Prostate gland (tissue), 2 donors: ENCODE results near the gene TSR1. TPM values are rescaled to one million over a fixed set of nuclear protein-coding genes. Genes with fewer than 3 reads are reported as not detected.

Experiments
- DNase-seq: peaks from one replicate; pipeline ENCODE4 v3.0.0-alpha.2; 2019; ENCODE audit warnings: low spot score
- H3K27ac ChIP-seq, 2 donors: fragments of 200-600 bp; sonication (generic); 2 replicates each; pipeline ENCODE4 v1.5.1; 2017 to 2019
- H3K27me3 ChIP-seq: fragments of 200-600 bp; sonication (generic); replicated peaks from 2 replicates; pipeline ENCODE4 v1.5.1; 2019; ENCODE audit not compliant: insufficient read depth
- H3K36me3 ChIP-seq, 2 donors: fragments of 200-600 bp; sonication (generic); 1 replicate in 1 of 2; 2 replicates in 1 of 2; pipeline versions ENCODE4 v1.5.1 to v1.8.1; 2017 to 2019
- H3K4me1 ChIP-seq: fragments of 200-600 bp; sonication (generic); replicated peaks from 2 replicates; pipeline ENCODE4 v1.5.1; 2019
- H3K4me3 ChIP-seq, 2 donors: fragments of 200-600 bp; sonication (generic); 2 replicates each; pipeline ENCODE4 v1.5.1; 2017 to 2019
- H3K9me3 ChIP-seq: fragments of 200-600 bp; sonication (generic); 2 replicates; pipeline ENCODE4 v1.5.1; 2017
- POLR2A ChIP-seq: fragments of 450-650 bp; IDR thresholded peaks from one replicate; pipeline ENCODE4 v1.6.1; 2016; ENCODE audit warnings: antibody characterized with exemption, mild to moderate bottlenecking
- POLR2AphosphoS5 ChIP-seq: sonication (generic); formaldehyde crosslinking; IDR thresholded peaks from one replicate; pipeline ENCODE4 v1.6.1; 2017; ENCODE audit warnings: antibody characterized with exemption
- WGBS: methylation state at CpG from one replicate; pipeline ENCODE4 v1.1.5; 2018; 5-methylcytosine and 5-hydroxymethylcytosine counted together
- intact Hi-C: fragments of 100-400 bp; cut with DNase I; formaldehyde crosslinking; loops from one replicate; pipeline ENCODE4 v1.14.2; 2022
- total RNA-seq, 2 donors: library from RNA; depleted of rRNA; stranded (reverse); fragments of >200 nt; gene quantifications; one replicate each; pipeline ENCODE4 v1.1.0, GENCODE V29; 2016
- TF ChIP-seq, protein P1 (sequence below), 4 experiments: fragments of 200-600 bp in 2 of 4; fragments of 450-650 bp in 2 of 4; sonication (generic) in 2 of 4; IDR thresholded peaks; 1 replicate in 3 of 4; 2 replicates in 1 of 4; pipeline ENCODE4 v1.5.1; 2016 to 2019; ENCODE audit warnings: antibody characterized with exemption in 4 of 4, mild to moderate bottlenecking in 2 of 4, moderate library complexity in 2 of 4

TSR1 gene
- total RNA-seq, 2 donors from 2014 or later: 34.8 to 42.9 TPM

DNA sequence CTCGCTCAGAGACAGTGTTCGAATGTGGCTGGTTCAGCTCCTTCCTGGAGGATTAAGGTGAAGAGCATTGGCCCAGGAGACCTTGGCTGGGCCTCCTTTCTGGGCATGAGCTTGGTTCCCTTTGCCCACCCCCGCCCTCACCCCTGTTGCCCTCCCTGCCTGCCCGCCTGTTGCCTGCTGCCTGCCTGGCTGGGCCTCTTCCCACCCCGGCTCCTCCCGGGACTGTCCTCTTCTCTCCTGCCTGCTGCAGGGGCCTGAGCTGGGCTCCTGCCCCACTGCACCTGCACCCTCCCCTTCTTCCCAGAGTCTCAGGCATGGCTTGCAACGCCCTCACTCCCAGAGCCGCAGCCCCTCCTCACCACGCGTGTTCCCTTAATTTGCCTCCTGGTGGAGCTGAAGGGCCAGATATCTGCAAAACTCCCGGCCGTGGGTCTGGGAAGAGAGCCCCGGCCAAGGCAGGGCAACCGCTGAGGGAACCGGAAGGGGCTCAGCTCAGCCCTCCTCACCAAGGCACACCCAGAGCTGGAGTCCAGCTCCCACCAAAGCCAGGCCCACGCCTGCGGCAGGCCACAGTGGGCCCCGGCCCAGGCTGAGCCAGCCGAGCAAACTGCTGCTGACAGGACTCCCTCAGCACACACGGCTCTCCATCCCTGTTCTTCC lies 33.4 kb upstream of the TSR1 start:
- Histone ChIP-seq H3K4me3 (no peak overlapping the region), H3K9me3 (no peaks in the 10 kb centered on the region), H3K36me3 (peaks cover 0 to 13% of the 10 kb centered on the region in 2 donors), H3K27ac (no peak overlapping the region), H3K4me1 (peaks cover 1% of the 10 kb centered on the region), H3K27me3 (no peaks in the 10 kb centered on the region)
- no peak for DNase-seq
- no peak for TF ChIP-seq POLR2A
- no peak for TF ChIP-seq POLR2AphosphoS5
- TF ChIP-seq, protein P1, sequence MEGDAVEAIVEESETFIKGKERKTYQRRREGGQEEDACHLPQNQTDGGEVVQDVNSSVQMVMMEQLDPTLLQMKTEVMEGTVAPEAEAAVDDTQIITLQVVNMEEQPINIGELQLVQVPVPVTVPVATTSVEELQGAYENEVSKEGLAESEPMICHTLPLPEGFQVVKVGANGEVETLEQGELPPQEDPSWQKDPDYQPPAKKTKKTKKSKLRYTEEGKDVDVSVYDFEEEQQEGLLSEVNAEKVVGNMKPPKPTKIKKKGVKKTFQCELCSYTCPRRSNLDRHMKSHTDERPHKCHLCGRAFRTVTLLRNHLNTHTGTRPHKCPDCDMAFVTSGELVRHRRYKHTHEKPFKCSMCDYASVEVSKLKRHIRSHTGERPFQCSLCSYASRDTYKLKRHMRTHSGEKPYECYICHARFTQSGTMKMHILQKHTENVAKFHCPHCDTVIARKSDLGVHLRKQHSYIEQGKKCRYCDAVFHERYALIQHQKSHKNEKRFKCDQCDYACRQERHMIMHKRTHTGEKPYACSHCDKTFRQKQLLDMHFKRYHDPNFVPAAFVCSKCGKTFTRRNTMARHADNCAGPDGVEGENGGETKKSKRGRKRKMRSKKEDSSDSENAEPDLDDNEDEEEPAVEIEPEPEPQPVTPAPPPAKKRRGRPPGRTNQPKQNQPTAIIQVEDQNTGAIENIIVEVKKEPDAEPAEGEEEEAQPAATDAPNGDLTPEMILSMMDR (IDR thresholded peaks at IDR 0.05): no peak
- WGBS: 67% methylated on average over 20 of the region's 20 CpGs
- intact Hi-C loops: no loop called here

DNA sequence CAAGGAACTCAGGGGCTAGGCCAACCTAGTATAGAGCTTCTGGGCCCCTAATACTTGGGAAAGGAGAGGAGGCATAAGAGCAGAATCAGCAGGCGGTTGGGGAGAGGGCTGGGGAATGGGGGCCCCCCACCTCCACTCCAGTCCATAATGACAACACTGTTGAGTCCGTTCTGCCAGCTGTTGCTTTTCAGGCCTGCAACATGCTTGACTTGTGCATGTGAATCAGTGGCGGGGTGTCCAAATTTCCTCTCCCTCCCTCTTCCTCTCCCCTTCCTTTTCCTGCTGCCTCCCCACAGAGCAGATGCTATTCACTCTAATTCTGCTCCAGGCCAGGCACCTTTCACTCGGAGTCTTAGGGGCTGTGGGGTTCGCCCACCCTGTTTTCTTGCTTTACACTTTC lies 32.8 kb upstream of the TSR1 start:
- no peak for DNase-seq
- Histone ChIP-seq H3K27ac (no peak overlapping the region), H3K36me3 (peaks cover 0 to 13% of the 10 kb centered on the region in 2 donors), H3K4me1 (no peaks in the 10 kb centered on the region), H3K27me3 (no peaks in the 10 kb centered on the region), H3K9me3 (no peaks in the 10 kb centered on the region), H3K4me3 (no peak overlapping the region)
- 69% methylated on average over 5 of the region's 5 CpGs for whole genome bisulfite sequencing
- intact Hi-C loops: no loop called here
- TF ChIP-seq, protein P1 (IDR thresholded peaks at IDR 0.05): no peak
- TF ChIP-seq POLR2AphosphoS5: no peak
- TF ChIP-seq POLR2A: no peak

GRCh38 chr17:2368359-2368758 lies 32.1 kb upstream of the TSR1 start:
- Histone ChIP-seq H3K27ac (no peak overlapping the region), H3K4me1 (no peaks in the 10 kb centered on the region), H3K27me3 (no peaks in the 10 kb centered on the region), H3K9me3 (no peaks in the 10 kb centered on the region), H3K36me3 (peaks cover 1 to 6% of the 10 kb centered on the region in 2 donors), H3K4me3 (no peak overlapping the region)
- no peak for DNase-seq
- intact Hi-C loops: no loop called here
- TF ChIP-seq, protein P1 (IDR thresholded peaks at IDR 0.05): no peak
- TF ChIP-seq POLR2AphosphoS5 (no peak), POLR2A (no peak)
- WGBS: 72% methylated on average over 8 of the region's 8 CpGs

DNA sequence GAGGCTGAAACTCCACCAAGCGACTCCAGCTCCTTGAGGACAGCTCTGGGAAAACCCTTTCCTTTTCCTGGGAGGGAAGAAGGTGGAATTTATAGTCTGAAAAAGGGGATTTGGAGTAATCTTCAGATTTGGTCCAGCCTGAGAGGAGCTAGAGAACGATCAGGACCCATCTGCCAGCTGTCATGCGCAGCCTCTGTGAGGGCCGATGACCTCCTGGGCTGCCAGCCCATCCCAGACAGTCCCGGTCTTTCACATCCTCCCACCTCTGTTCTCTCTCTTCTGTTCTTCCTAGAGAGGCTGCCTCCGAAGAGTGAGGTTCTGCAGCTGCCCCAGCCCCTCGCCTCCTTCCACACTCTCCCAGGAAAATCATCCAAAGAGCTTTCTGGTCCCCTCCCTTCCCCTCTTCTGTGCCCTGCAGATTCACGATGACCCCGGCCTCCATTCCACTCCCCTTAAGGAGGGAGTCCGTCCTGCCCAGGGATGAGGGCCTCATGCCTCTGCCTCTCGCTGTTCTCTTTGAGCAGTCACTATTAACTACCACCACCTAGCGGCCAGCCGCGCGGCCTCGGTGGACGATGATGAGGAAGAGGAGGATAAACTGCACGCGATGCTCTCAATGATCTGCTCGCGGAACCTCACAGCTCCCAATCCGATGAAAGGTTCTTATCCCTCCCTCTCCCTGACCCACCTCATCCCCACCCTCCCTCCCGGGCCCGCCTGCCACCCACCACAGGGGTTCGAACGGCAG lies 30.7 kb upstream of the TSR1 start:
- H3K9me3 ChIP-seq: no peaks in the 10 kb centered on the region
- TF ChIP-seq, protein P1 (IDR thresholded peaks at IDR 0.05): no peak
- TF ChIP-seq POLR2A: no peak
- no peak for TF ChIP-seq POLR2AphosphoS5
- H3K36me3 ChIP-seq: peaks cover 3 to 6% of the 10 kb centered on the region in 2 donors
- 68% methylated on average over 26 of the region's 26 CpGs for WGBS
- H3K27ac ChIP-seq: no peak overlapping the region
- intact Hi-C loops: no loop called here
- H3K27me3 ChIP-seq: no peaks in the 10 kb centered on the region
- H3K4me1 ChIP-seq: no peaks in the 10 kb centered on the region
- no peak overlapping the region for H3K4me3 ChIP-seq
- no peak for DNase-seq
